ENCODE data around the gene CCDC186.

DNA sequence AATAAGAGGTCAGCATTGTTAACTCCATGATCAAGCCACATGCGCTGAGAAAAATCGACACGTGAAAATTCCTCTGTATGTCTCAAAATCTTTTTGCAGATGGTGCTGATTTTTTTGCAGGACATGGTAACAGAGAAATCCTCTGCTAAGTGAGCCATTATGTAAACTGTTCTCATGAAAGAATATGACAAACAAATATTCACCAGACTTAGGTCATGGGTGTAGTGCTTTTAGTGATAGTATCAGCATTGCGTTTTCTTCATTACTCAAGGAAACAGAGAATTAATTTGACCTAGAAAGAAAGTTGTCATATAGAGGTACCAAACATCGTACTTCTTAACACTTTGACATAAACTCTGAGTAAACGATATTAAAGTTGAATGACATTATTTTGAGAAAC lies 95.7 kb downstream of the CCDC186 start:
- no peak for TF ChIP-seq POLR2A (IDR thresholded peaks at IDR 0.05)
- TF ChIP-seq, protein P1, sequence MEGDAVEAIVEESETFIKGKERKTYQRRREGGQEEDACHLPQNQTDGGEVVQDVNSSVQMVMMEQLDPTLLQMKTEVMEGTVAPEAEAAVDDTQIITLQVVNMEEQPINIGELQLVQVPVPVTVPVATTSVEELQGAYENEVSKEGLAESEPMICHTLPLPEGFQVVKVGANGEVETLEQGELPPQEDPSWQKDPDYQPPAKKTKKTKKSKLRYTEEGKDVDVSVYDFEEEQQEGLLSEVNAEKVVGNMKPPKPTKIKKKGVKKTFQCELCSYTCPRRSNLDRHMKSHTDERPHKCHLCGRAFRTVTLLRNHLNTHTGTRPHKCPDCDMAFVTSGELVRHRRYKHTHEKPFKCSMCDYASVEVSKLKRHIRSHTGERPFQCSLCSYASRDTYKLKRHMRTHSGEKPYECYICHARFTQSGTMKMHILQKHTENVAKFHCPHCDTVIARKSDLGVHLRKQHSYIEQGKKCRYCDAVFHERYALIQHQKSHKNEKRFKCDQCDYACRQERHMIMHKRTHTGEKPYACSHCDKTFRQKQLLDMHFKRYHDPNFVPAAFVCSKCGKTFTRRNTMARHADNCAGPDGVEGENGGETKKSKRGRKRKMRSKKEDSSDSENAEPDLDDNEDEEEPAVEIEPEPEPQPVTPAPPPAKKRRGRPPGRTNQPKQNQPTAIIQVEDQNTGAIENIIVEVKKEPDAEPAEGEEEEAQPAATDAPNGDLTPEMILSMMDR (IDR thresholded peaks at IDR 0.05): no peak
- TF ChIP-seq POLR2AphosphoS5 (IDR thresholded peaks at IDR 0.05): no peak
